WTC11 (cell line): Measurements from ENCODE around the gene CPNE5. TPM values are rescaled to one million over a fixed set of nuclear protein-coding genes. Genes with fewer than 3 reads are reported as not detected.

Experiments used
- ATAC-seq: fragments of 200-7000 bp; cut with Tn5 transposase; 2 replicates; pipeline ENCODE4 v1.10.0; 2021; ENCODE audit warnings: mild to moderate bottlenecking, moderate library complexity
- CTCF ChIA-PET: fragments of 300-600 bp; sonication (Branson Sonifier 250); formaldehyde crosslinking; loops from one replicate; lab custom pipeline; 2021; ENCODE audit warnings: antibody characterized with exemption; lab: Charles Lee
- POLR2A ChIA-PET: fragments of 350-600 bp; sonication (Branson Sonifier 250); formaldehyde crosslinking; loops from one replicate; lab custom pipeline; 2021; ENCODE audit warnings: antibody characterized with exemption; lab: Charles Lee
- DNase-seq: peaks from one replicate; pipeline ENCODE4 v3.0.0; 2021; ENCODE audit warnings: low spot score
- H3K27ac Mint-ChIP-seq: 2 replicates; pipeline ENCODE4 v1.8.0; 2021; ENCODE audit warnings: mixed read lengths
- H3K27me3 Mint-ChIP-seq: 2 replicates; pipeline ENCODE4 v1.8.0; 2021; ENCODE audit warnings: low read depth, mild to moderate bottlenecking, moderate library complexity, mixed read lengths
- H3K36me3 Mint-ChIP-seq: 2 replicates; pipeline ENCODE4 v1.8.0; 2021; ENCODE audit warnings: mixed read lengths
- H3K4me1 Mint-ChIP-seq: 2 replicates; pipeline ENCODE4 v1.8.0; 2022; ENCODE audit warnings: mixed read lengths
- H3K4me3 Mint-ChIP-seq: 2 replicates; pipeline ENCODE4 v1.8.0; 2021; ENCODE audit warnings: mild to moderate bottlenecking, moderate library complexity, mixed read lengths
- H3K9me3 Mint-ChIP-seq: 2 replicates; pipeline ENCODE4 v1.8.0; 2021; ENCODE audit warnings: mixed read lengths
- AFF4 ChIP-seq: sonication (generic); formaldehyde crosslinking; IDR thresholded peaks from 2 replicates; pipeline ENCODE4 v1.8.1; 2023; ENCODE audit warnings: mild to moderate bottlenecking, missing genetic modification reagents, borderline replicate concordance
- ARID4B ChIP-seq: sonication (generic); formaldehyde crosslinking; IDR thresholded peaks from 2 replicates; pipeline ENCODE4 v1.8.0; 2023; ENCODE audit warnings: missing genetic modification reagents, mild to moderate bottlenecking, borderline replicate concordance
- CBFB ChIP-seq: sonication (generic); formaldehyde crosslinking; IDR thresholded peaks from 2 replicates; pipeline ENCODE4 v1.8.1; 2022; ENCODE audit warnings: mild to moderate bottlenecking, low read depth, missing genetic modification reagents
- CREB1 ChIP-seq: sonication (generic); formaldehyde crosslinking; IDR thresholded peaks from 2 replicates; pipeline ENCODE4 v1.8.0; 2023; ENCODE audit warnings: mild to moderate bottlenecking, missing genetic modification reagents
- ERG ChIP-seq: fragments of 250-450 bp; sonication (Bioruptor Pico); IDR thresholded peaks from 2 replicates; pipeline ENCODE4 v1.8.0; 2021; ENCODE audit warnings: mild to moderate bottlenecking
- ESRRA ChIP-seq: sonication (generic); formaldehyde crosslinking; IDR thresholded peaks from 2 replicates; pipeline ENCODE4 v1.8.1; 2022; ENCODE audit warnings: mild to moderate bottlenecking, missing genetic modification reagents, borderline replicate concordance
- GABPB1 ChIP-seq: sonication (generic); formaldehyde crosslinking; IDR thresholded peaks from 2 replicates; pipeline ENCODE4 v1.8.1; 2023; ENCODE audit warnings: mild to moderate bottlenecking, missing genetic modification reagents
- HMGA2 ChIP-seq: fragments of 250-450 bp; sonication (Bioruptor Pico); IDR thresholded peaks from 2 replicates; pipeline ENCODE4 v1.4.0; 2021; ENCODE audit warnings: mild to moderate bottlenecking, moderate library complexity
- IRF1 ChIP-seq: sonication (generic); formaldehyde crosslinking; IDR thresholded peaks from 2 replicates; pipeline ENCODE4 v1.8.0; 2023; ENCODE audit warnings: missing genetic modification reagents
- JAZF1 ChIP-seq: fragments of 250-450 bp; sonication (Bioruptor Pico); IDR thresholded peaks from 2 replicates; pipeline ENCODE4 v1.9.0; 2021; ENCODE audit warnings: moderate library complexity, mild to moderate bottlenecking, inconsistent platforms
- NFATC4 ChIP-seq: fragments of 250-450 bp; sonication (Bioruptor Pico); IDR thresholded peaks from 2 replicates; pipeline ENCODE4 v1.9.0; 2021; ENCODE audit warnings: mild to moderate bottlenecking
- OVOL2 ChIP-seq: fragments of 250-450 bp; sonication (Bioruptor Pico); IDR thresholded peaks from 2 replicates; pipeline ENCODE4 v1.9.0; 2021; ENCODE audit warnings: mild to moderate bottlenecking, borderline replicate concordance
- STAT6 ChIP-seq: sonication (generic); formaldehyde crosslinking; conservative IDR thresholded peaks from 2 replicates; pipeline ENCODE4 v1.8.1; 2023; ENCODE audit warnings: mild to moderate bottlenecking, low read depth, missing genetic modification reagents, moderate library complexity
- ZBTB43 ChIP-seq: sonication (generic); formaldehyde crosslinking; IDR thresholded peaks from 2 replicates; pipeline ENCODE4 v1.8.1; 2023; ENCODE audit warnings: mild to moderate bottlenecking, missing genetic modification reagents
- ZNF317 ChIP-seq: sonication (generic); formaldehyde crosslinking; IDR thresholded peaks from 2 replicates; pipeline ENCODE4 v1.8.1; 2023; ENCODE audit warnings: low read depth, mild to moderate bottlenecking, moderate library complexity, missing genetic modification reagents, borderline replicate concordance
- ZNF671 ChIP-seq: fragments of 250-450 bp; sonication (Bioruptor Pico); IDR thresholded peaks from 2 replicates; pipeline ENCODE4 v1.8.0; 2021; ENCODE audit warnings: mild to moderate bottlenecking
- total RNA-seq: library from RNA; stranded (reverse); gene quantifications from 3 replicates; pipeline ENCODE4 v1.2.3, GENCODE V29; 2021
- TF ChIP-seq, protein P1 (sequence below): sonication (generic); formaldehyde crosslinking; IDR thresholded peaks from 2 replicates; pipeline ENCODE4 v1.8.0; 2022; ENCODE audit warnings: missing genetic modification reagents

CPNE5 gene
- total RNA-seq, 1 experiment from 2014 or later: 0.44 TPM

GRCh38 chr6:36818756-36819155 is 20.5 kb downstream of the CPNE5 start (continued):
- no peak for TF ChIP-seq IRF1 (CRISPR knock-in tag)
- TF ChIP-seq GABPB1 (CRISPR knock-in tag): no peak
- TF ChIP-seq ARID4B (CRISPR knock-in tag): no peak
- TF ChIP-seq ZNF317: no peak
- TF ChIP-seq, protein P1, sequence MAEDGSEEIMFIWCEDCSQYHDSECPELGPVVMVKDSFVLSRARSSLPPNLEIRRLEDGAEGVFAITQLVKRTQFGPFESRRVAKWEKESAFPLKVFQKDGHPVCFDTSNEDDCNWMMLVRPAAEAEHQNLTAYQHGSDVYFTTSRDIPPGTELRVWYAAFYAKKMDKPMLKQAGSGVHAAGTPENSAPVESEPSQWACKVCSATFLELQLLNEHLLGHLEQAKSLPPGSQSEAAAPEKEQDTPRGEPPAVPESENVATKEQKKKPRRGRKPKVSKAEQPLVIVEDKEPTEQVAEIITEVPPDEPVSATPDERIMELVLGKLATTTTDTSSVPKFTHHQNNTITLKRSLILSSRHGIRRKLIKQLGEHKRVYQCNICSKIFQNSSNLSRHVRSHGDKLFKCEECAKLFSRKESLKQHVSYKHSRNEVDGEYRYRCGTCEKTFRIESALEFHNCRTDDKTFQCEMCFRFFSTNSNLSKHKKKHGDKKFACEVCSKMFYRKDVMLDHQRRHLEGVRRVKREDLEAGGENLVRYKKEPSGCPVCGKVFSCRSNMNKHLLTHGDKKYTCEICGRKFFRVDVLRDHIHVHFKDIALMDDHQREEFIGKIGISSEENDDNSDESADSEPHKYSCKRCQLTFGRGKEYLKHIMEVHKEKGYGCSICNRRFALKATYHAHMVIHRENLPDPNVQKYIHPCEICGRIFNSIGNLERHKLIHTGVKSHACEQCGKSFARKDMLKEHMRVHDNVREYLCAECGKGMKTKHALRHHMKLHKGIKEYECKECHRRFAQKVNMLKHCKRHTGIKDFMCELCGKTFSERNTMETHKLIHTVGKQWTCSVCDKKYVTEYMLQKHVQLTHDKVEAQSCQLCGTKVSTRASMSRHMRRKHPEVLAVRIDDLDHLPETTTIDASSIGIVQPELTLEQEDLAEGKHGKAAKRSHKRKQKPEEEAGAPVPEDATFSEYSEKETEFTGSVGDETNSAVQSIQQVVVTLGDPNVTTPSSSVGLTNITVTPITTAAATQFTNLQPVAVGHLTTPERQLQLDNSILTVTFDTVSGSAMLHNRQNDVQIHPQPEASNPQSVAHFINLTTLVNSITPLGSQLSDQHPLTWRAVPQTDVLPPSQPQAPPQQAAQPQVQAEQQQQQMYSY (CRISPR knock-in tag): no peak

DNA sequence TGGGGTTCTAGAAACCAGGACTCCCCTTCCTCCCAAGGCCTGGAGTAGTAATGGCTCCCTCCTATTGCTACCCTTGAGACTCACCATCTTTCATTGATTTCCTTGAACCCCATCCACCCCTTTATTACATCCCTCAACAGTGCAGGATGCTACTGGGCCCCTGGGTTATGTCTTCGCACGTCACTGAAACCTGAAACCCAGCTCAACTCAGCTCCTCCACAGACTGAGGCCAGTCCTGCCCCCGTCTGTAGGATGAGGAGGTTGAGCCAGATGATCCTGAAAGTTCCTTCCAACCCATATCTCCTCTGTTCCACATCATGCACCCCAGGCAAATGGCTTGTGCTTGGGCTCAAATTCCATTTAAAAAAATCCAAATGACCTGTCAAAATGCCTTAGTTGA is 21.4 kb downstream of the CPNE5 start:
- Mint-ChIP-seq H3K27me3 (no peaks in the 10 kb centered on the region), H3K9me3 (no peaks in the 10 kb centered on the region), H3K4me3 (no peak overlapping the region), H3K36me3 (no peaks in the 10 kb centered on the region), H3K27ac (no peak overlapping the region), H3K4me1 (peaks cover 20% of the 10 kb centered on the region)
- ATAC-seq (peak; percentile 56), DNase-seq (no peak)
- ChIA-PET POLR2A (interaction anchor here (1.0 kb wide), 1 partner anchor 17 kb away, joined by 3 read pairs; no protein-coding TSS in a partner anchor), CTCF (interaction anchor here (1.0 to 2.3 kb wide), 6 partner anchors 15 to 200 kb away, joined by 3 to 8 read pairs (median 4); no protein-coding TSS in a partner anchor)
- no peak for TF ChIP-seq IRF1 (CRISPR knock-in tag)
- TF ChIP-seq JAZF1 (CRISPR knock-in tag): no peak
- TF ChIP-seq CBFB (CRISPR knock-in tag): no peak
- TF ChIP-seq STAT6 (CRISPR knock-in tag): no peak
- TF ChIP-seq ZBTB43 (CRISPR knock-in tag): no peak
- no peak for TF ChIP-seq OVOL2 (CRISPR knock-in tag)
- TF ChIP-seq ERG (CRISPR knock-in tag): no peak
- no peak for TF ChIP-seq ZNF671
- no peak for TF ChIP-seq CREB1 (CRISPR knock-in tag)
- no peak for TF ChIP-seq HMGA2 (CRISPR knock-in tag)
- TF ChIP-seq AFF4: no peak
- no peak for TF ChIP-seq NFATC4
- TF ChIP-seq ESRRA: no peak
